K562 (cell line): ENCODE results near the gene SRPK1. TPM values are rescaled to one million over a fixed set of nuclear protein-coding genes. Genes with fewer than 3 reads are reported as not detected.

Source experiments
- RBM14 ChIP-seq: fragments of 200-400 bp; formaldehyde crosslinking; IDR thresholded peaks from 2 replicates; pipeline ENCODE4 v1.6.1; 2018; ENCODE audit warnings: low read depth, mild to moderate bottlenecking, low read length, moderate library complexity, borderline replicate concordance; ENCODE audit not compliant: insufficient read depth
- ZBTB40 ChIP-seq, 2 experiments: fragments of 450-650 bp in 1 of 2; sonication (generic) in 1 of 2; formaldehyde crosslinking in 1 of 2; IDR thresholded peaks; 2 replicates each; pipeline versions ENCODE4 v1.7.1 to v1.9.0; 2016 to 2022; ENCODE audit warnings: inconsistent platforms in 1 of 2, mild to moderate bottlenecking in 1 of 2, missing genetic modification reagents in 1 of 2
- polyA plus RNA-seq, 8 experiments: library from polyadenylated mRNA; depleted of rRNA in 4 of 8; stranded (reverse) in 5 of 8; unstranded in 3 of 8; fragments of >200 nt; fragmentation: Nextera tagmentation in 2 of 8; fragmentation: Illumina TruSeq in 1 of 8; extraction: Ambion mirVana in 2 of 8; extraction: Trizol in 1 of 8; gene quantifications; 2 replicates each; pipeline versions ENCODE4 v1.2.1 to v1.2.3, GENCODE V29; 2011 to 2014; ENCODE audit warnings: inconsistent platforms in 1 of 8, missing spikeins in 1 of 8
- total RNA-seq, 7 experiments: library from RNA; depleted of rRNA in 6 of 7; stranded (reverse); fragments of >200 nt in 6 of 7; fragmentation: Illumina TruSeq in 2 of 7; extraction: Trizol in 2 of 7; gene quantifications; 2 replicates each; pipeline versions ENCODE4 v1.2.1 to v1.2.3, GENCODE V29; 2011 to 2021; ENCODE audit warnings: low replicate concordance in 1 of 7

The SRPK1 gene
- total and polyA plus RNA-seq, 9 of the 15 experiments (the other 6 are each of a cell fraction or from before 2014, with no cell fraction given), result 99.6 to 185 (median 159) TPM

DNA sequence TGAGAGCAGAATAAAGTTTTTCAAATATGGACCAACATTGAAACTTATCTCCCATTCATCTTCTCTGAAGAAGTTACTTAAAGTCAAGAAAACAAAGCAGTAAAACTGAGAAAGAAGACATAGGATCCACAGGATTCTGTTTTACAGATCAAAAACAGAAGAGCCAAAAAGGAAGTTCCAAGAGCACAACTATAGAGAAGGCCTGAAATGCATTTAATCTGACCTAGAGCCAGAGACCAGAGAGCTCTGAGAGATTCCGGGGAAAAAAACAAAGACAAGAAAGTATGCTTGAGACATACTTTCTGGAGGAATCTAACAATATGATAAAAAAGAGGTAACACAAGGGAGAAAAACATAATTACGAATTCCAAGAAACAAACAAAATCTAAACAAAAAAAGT is 26.1 kb downstream of the SRPK1 start (continued):
- TF ChIP-seq ZBTB40 (IDR thresholded peaks at IDR 0.05) (peak; percentile 3), ZBTB40 (CRISPR knock-in tag; IDR thresholded peaks at IDR 0.05) (no peak), RBM14 (no peak)
- TF ChIP-seq, all 486 proteins: peak for 1
